HFF-Myc (cell line): ENCODE results near the gene FAM240A.

Experiments
- DNase-seq: peaks from one replicate; pipeline ENCODE4 v3.0.0-alpha.2; 2011; ENCODE audit warnings: low read depth; ENCODE audit errors: extremely low read depth
- H3K4me3 ChIP-seq: replicated peaks from 2 replicates; pipeline ENCODE4 v1.5.1; 2011; ENCODE audit warnings: low read depth, mild to moderate bottlenecking, control low read depth, low read length
- TF ChIP-seq, protein P1 (sequence below): IDR thresholded peaks from 2 replicates; pipeline ENCODE4 v1.5.1; 2012; ENCODE audit warnings: mild to moderate bottlenecking, low read depth, low read length, control low read depth; ENCODE audit errors: missing control alignments

The FAM240A gene

DNA sequence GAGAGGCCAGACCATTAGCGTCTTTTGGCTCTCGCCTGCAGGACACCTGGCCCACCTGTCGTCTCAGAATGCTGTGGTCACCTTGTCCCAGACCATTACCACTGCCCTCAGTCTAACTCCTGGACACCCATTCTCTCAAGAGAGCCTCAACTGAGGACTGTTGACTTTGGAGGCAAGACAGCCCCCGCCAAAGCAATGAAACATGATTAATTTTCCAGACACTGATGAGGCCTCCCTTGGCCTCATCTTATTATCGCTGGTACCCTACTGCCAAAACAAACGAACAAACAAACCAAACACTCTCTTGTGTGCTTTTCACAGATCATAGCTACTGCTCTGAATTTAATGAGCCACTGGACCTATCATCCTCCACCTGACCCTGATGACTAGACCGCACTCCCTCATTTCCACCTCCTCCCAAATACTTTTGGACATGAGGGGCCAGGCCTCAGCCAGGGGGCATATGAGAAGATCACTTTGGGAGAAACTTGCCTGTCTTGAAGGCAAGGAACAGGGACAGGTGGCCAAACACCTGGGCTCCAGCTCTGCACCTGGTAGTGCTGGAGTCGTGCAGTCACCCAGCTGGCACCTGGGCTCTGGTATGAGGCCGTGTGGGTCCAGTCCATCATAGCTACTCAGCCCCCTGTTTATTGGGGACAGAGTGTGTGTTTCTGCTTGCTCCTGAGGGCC, 53.6 kb downstream of the FAM240A start:
- TF ChIP-seq, protein P1, sequence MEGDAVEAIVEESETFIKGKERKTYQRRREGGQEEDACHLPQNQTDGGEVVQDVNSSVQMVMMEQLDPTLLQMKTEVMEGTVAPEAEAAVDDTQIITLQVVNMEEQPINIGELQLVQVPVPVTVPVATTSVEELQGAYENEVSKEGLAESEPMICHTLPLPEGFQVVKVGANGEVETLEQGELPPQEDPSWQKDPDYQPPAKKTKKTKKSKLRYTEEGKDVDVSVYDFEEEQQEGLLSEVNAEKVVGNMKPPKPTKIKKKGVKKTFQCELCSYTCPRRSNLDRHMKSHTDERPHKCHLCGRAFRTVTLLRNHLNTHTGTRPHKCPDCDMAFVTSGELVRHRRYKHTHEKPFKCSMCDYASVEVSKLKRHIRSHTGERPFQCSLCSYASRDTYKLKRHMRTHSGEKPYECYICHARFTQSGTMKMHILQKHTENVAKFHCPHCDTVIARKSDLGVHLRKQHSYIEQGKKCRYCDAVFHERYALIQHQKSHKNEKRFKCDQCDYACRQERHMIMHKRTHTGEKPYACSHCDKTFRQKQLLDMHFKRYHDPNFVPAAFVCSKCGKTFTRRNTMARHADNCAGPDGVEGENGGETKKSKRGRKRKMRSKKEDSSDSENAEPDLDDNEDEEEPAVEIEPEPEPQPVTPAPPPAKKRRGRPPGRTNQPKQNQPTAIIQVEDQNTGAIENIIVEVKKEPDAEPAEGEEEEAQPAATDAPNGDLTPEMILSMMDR: no peak
- DNase-seq: no peak

DNA sequence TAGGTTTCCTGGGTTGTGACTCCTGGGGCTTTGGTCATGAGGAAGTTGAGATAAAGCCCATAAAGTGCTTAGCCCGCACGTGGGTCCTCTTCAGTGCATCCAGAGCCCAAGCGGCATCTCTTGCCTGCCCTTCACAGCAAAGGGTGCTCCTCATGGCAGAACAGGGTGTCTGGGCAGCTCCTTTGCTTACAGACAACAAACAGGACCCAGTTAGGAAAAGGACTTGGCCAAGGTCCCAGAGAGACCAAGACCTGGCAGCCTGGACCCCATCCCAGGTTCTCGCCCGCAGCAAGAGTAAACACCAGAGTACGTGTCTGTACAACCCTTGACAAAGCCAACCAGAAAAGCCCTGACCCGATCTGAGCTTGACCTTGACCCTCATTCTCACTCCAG, 54.1 kb downstream of the FAM240A start:
- no peak overlapping the region for H3K4me3 ChIP-seq
- TF ChIP-seq, protein P1: no peak
- DNase-seq: no peak

More for the DNA sequence above, 53.6 kb downstream of the FAM240A start:
- no peak overlapping the region for H3K4me3 ChIP-seq

DNA sequence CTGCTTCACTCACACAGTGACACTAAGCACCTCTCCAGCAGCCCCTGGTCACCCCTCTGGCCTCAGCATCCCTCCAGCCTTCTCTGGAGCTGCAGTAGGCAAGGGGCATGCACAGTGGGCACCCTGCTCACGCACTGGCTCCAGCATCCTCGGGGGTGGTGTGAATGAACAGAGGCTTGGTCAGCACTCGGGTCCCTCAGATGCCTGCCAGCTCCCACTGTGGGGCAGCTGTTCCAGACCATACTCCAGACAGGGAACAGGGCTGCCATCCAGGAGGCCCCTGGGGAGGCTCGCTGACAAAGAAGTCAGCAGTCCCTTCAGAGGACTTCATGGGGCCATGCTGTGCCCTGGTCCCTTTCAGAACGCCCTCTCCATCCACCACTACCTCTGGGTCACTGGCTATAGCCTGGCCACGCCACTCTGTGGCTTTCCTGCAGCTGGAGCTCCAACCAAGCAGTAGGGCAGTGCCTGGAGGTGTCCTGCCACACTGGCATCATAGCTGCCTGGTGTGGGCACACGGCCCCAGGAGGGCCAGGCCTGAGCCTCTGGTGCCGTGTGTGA, 54.8 kb downstream of the FAM240A start:
- TF ChIP-seq, protein P1: no peak
- no peak for DNase-seq

DNA sequence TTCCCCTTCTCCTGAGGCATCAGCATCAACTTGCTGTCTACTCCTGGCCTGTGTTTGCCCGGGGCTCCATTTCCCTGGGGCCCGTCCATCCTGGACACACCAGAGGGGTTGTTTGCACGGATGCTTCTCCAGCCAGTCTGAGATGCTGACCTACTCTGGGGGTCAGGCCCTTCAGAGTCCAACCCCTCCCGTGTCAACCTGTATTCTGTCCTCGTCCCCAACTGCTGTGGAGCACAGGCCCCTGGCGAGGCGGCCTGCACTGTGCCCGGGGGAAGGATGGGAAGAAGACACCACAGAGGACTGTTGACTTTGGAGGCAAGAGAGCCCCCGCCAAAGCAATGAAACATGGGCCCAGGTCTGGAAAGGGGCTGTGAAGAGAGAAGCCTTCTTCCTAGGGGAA, 55.3 kb downstream of the FAM240A start:
- no peak for DNase-seq
- TF ChIP-seq, protein P1: no peak

More for the DNA sequence above, 54.8 kb downstream of the FAM240A start:
- no peak overlapping the region for H3K4me3 ChIP-seq

DNA sequence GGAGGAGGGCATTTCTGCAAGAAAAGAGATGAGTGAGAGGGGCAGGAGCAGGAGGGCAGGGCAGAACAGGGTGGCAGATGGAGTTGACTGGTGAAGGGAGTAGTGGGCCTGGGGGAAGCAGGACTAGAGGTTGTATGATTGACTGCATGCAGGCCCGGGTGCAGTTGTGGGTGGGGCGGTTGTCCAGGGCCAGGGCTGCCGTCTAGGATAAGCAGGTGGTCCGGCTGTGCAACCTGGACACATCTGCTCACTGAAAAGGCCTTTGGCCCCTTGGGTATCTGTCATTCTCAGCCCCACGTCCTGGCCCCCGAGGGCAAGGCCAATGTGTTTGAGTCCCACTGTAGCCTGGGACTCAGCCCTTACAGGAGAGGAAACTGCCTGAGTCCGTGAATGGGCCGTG, 55.8 kb downstream of the FAM240A start:
- no peak overlapping the region for H3K4me3 ChIP-seq
- TF ChIP-seq, protein P1: no peak
- DNase-seq: no peak

More for the DNA sequence above, 55.3 kb downstream of the FAM240A start:
- H3K4me3 ChIP-seq: no peak overlapping the region

DNA sequence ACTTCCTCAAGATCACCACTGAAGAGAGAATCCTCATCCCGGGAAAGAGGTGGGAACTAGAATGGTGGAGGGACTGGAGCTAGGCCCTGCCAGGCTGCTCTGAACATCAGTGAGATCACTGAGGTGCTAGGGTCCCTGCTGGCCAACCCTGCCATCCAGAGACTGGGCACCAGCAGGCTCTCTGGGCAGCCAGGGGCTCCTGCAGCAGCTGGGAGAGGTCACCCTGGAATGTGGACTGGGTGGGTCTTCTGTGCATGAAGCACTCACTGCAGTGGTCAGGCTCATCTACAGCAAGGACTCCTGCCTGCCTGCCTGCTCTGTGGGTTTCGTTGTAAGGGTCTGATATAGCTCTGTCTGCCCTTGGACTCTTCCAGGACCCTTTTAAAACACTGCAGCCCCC, 56.3 kb downstream of the FAM240A start:
- TF ChIP-seq, protein P1: no peak
- no peak overlapping the region for H3K4me3 ChIP-seq
- no peak for DNase-seq
